ENCODE results near the gene SLC9A9.

DNA sequence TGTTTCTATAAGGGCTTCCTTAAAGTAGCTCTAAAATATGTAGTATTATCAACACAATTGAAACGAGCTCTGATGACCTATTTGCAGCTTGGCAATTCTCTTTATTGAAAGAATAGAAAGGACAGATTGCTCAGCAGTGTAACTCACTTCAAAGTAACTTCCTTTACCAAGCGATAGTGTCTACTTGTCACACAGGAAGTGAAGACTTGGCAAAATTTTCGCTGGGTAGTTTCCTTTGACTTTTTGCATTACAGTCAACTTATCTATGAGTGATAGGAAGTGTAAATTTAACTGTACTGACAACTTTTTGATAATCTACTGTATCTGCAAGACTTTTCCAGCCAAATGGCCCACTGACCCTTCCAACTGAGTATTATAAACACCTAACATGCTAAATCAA lies 22.8 kb downstream of the SLC9A9 start:
- TF ChIP-seq POLR2A (IDR thresholded peaks at IDR 0.05; ENCODE audit: low read length) (no peak), GATA1 (IDR thresholded peaks at IDR 0.05; ENCODE audit: low read depth, low read length) (no peak)
